Stimulated activated memory B cell treated with anti-CD40 and anti-IgM and Interleukin-4, amounts not matched to agents 10 μg/mL and 1 μg/mL and 100 μg/mL, for 72 hours (primary cell): Measurements from ENCODE around the gene SLC6A18.
"Not testable (repeated sequence)": the region's sequence is repeated elsewhere in the genome, so short reads cannot be mapped to it uniquely, and the experiment has no call there.

Source experiments
- ATAC-seq: fragments of 150-1000 bp; cut with Tn5 transposase; 2 replicates; pipeline ENCODE4 v1.10.0; 2021
- H3K27ac Mint-ChIP-seq: one replicate; pipeline ENCODE4 v1.8.0; 2022; ENCODE audit warnings: mild to moderate bottlenecking, mixed read lengths
- H3K27me3 Mint-ChIP-seq: one replicate; pipeline ENCODE4 v1.8.0; 2022; ENCODE audit warnings: mixed read lengths
- H3K36me3 Mint-ChIP-seq: one replicate; pipeline ENCODE4 v1.8.0; 2022; ENCODE audit warnings: mixed read lengths
- H3K4me1 Mint-ChIP-seq: one replicate; pipeline ENCODE4 v1.8.0; 2022; ENCODE audit warnings: mixed read lengths
- H3K4me3 Mint-ChIP-seq: one replicate; pipeline ENCODE4 v1.8.0; 2022; ENCODE audit warnings: mild to moderate bottlenecking, moderate library complexity, mixed read lengths
- H3K9me3 Mint-ChIP-seq: one replicate; pipeline ENCODE4 v1.8.0; 2022; ENCODE audit warnings: mixed read lengths

Gene SLC6A18

GRCh38 chr5:1282993-1283728, 58.0 kb downstream of the SLC6A18 start:
- H3K4me3 Mint-ChIP-seq, H3K9me3 Mint-ChIP-seq, ATAC-seq, H3K27ac Mint-ChIP-seq, H3K4me1 Mint-ChIP-seq, H3K27me3 Mint-ChIP-seq, H3K36me3 Mint-ChIP-seq: not testable (repeated sequence)

DNA sequence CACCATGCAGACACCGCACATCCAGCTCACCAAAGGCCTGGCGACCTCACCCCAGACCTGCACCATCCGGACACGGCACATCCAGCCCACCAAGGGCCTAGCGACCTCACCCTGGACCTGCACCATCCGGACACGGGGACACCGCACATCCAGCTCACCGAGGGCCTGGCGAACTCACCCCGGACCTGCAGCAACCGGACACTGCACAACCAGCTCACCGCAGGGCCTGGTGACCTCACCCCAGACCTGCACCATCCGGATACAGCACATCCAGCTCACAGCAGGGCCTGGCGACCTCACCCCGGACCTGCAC, 58.5 kb downstream of the SLC6A18 start:
- H3K9me3 Mint-ChIP-seq, H3K4me3 Mint-ChIP-seq, H3K4me1 Mint-ChIP-seq, H3K36me3 Mint-ChIP-seq, H3K27ac Mint-ChIP-seq, ATAC-seq: not testable (repeated sequence)
- peaks cover 10% of the 10 kb centered on the region for H3K27me3 Mint-ChIP-seq

GRCh38 chr5:1284336-1284970, 59.3 kb downstream of the SLC6A18 start:
- not testable (repeated sequence) for H3K4me3 Mint-ChIP-seq, H3K27ac Mint-ChIP-seq, H3K36me3 Mint-ChIP-seq, ATAC-seq, H3K9me3 Mint-ChIP-seq, H3K4me1 Mint-ChIP-seq
- peaks cover 15% of the 10 kb centered on the region for H3K27me3 Mint-ChIP-seq

- Mint-ChIP-seq H3K9me3 (peaks cover 4% of the 10 kb centered on the region), H3K4me3 (no peak overlapping the region), H3K27ac (no peak overlapping the region), H3K27me3 (peaks cover 15% of the 10 kb centered on the region), H3K4me1 (no peaks in the 10 kb centered on the region), H3K36me3 (peaks cover 6% of the 10 kb centered on the region)
- no peak for ATAC-seq
Observed at GRCh38 chr5:1285141-1285540, 60.0 kb downstream of the SLC6A18 start.

GRCh38 chr5:1285883-1286291, 60.7 kb downstream of the SLC6A18 start:
- H3K9me3 Mint-ChIP-seq, result peaks cover 4% of the 10 kb centered on the region
- no peak for ATAC-seq
- H3K36me3 Mint-ChIP-seq, result peaks cover 6% of the 10 kb centered on the region
- H3K4me1 Mint-ChIP-seq, result no peaks in the 10 kb centered on the region
- no peak overlapping the region for H3K4me3 Mint-ChIP-seq
- H3K27ac Mint-ChIP-seq, result no peak overlapping the region
- peaks cover 15% of the 10 kb centered on the region for H3K27me3 Mint-ChIP-seq

- H3K4me3 Mint-ChIP-seq, result no peak overlapping the region
- H3K27ac Mint-ChIP-seq, result no peak overlapping the region
- H3K27me3 Mint-ChIP-seq, result peaks cover 40% of the 10 kb centered on the region
- no peak for ATAC-seq
- peaks cover 10% of the 10 kb centered on the region for H3K4me1 Mint-ChIP-seq
- peaks cover 6% of the 10 kb centered on the region for H3K36me3 Mint-ChIP-seq
- peaks cover 4% of the 10 kb centered on the region for H3K9me3 Mint-ChIP-seq
Observed at GRCh38 chr5:1288439-1289335, 63.5 kb downstream of the SLC6A18 start.

DNA sequence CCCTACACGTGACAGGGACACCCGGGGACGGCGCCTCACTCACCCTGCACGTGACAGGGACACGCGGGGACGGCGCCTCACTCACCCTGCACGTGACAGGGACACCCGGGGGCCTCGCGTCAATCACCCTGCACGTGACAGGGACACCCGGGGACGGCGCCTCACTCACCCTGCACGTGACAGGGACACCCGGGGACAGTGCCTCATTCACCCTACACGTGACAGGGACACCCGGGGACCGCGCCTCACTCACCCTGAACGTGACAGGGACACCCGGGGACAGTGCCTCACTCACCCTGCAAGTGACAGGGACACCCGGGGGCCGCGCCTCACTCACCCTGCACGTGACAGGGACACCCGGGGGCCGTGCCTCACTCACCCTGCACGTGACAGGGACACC, 64.4 kb downstream of the SLC6A18 start:
- peaks cover 12% of the 10 kb centered on the region for H3K4me1 Mint-ChIP-seq
- not testable (repeated sequence) for H3K27ac Mint-ChIP-seq, H3K36me3 Mint-ChIP-seq, ATAC-seq, H3K4me3 Mint-ChIP-seq, H3K9me3 Mint-ChIP-seq
- H3K27me3 Mint-ChIP-seq, result peaks cover 44% of the 10 kb centered on the region

DNA sequence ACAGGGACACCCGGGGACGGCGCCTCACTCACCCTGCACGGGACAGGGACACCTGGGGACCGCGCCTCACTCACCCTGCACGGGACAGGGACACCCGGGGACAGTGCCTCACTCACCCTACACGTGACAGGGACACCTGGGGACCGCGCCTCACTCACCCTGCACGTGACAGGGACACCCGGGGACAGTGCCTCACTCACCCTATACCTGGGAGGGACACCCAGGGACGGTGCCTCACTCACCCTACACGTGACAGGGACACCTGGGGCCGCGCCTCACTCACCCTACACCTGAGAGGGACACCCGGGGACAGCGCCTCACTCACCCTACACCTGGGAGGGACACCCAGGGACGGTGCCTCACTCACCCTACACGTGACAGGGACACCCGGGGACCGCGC, 65.8 kb downstream of the SLC6A18 start:
- H3K27ac Mint-ChIP-seq, ATAC-seq, H3K4me3 Mint-ChIP-seq, H3K36me3 Mint-ChIP-seq, H3K9me3 Mint-ChIP-seq: not testable (repeated sequence)
- Mint-ChIP-seq H3K4me1 (peaks cover 12% of the 10 kb centered on the region), H3K27me3 (peaks cover 49% of the 10 kb centered on the region)

DNA sequence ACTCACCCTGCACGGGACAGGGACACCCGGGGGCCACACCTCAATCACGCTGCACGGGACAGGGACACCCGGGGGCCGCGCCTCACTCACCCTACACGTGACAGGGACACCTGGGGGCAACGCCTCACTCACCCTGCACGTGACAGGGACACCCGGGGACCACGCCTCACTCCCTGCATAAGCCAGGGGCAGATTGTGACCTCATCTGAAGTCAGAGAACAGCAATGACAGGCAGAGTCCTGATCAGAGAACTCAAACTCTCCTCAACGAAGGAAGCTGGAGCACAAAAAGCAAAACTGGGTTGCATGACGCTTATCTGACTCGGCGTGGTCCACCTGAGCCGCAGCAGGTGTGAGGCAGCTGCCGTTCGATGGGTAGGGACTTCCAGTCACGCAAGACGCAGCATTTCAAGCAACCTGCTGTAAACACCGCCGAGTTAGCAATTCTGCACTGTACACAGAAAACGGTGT, 66.5 kb downstream of the SLC6A18 start:
- no peak for ATAC-seq
- Mint-ChIP-seq H3K4me1 (peaks cover 19% of the 10 kb centered on the region), H3K9me3 (peaks cover 4% of the 10 kb centered on the region), H3K27me3 (peaks cover 56% of the 10 kb centered on the region), H3K27ac (no peak overlapping the region), H3K4me3 (no peak overlapping the region), H3K36me3 (peaks cover 6% of the 10 kb centered on the region)

- no peak overlapping the region for H3K27ac Mint-ChIP-seq
- H3K4me1 Mint-ChIP-seq, result peaks cover 24% of the 10 kb centered on the region
- peaks cover 4% of the 10 kb centered on the region for H3K9me3 Mint-ChIP-seq
- peaks cover 6% of the 10 kb centered on the region for H3K36me3 Mint-ChIP-seq
- no peak overlapping the region for H3K4me3 Mint-ChIP-seq
- no peak for ATAC-seq
- peaks cover 58% of the 10 kb centered on the region for H3K27me3 Mint-ChIP-seq
Observed at GRCh38 chr5:1292139-1292538, 67.0 kb downstream of the SLC6A18 start.

GRCh38 chr5:1292846-1293415, 67.8 kb downstream of the SLC6A18 start:
- Mint-ChIP-seq H3K27ac (no peak overlapping the region), H3K36me3 (peaks cover 5% of the 10 kb centered on the region), H3K4me3 (no peak overlapping the region), H3K4me1 (peaks cover 28% of the 10 kb centered on the region), H3K27me3 (peaks cover 56% of the 10 kb centered on the region), H3K9me3 (peaks cover 4% of the 10 kb centered on the region)
- no peak for ATAC-seq

DNA sequence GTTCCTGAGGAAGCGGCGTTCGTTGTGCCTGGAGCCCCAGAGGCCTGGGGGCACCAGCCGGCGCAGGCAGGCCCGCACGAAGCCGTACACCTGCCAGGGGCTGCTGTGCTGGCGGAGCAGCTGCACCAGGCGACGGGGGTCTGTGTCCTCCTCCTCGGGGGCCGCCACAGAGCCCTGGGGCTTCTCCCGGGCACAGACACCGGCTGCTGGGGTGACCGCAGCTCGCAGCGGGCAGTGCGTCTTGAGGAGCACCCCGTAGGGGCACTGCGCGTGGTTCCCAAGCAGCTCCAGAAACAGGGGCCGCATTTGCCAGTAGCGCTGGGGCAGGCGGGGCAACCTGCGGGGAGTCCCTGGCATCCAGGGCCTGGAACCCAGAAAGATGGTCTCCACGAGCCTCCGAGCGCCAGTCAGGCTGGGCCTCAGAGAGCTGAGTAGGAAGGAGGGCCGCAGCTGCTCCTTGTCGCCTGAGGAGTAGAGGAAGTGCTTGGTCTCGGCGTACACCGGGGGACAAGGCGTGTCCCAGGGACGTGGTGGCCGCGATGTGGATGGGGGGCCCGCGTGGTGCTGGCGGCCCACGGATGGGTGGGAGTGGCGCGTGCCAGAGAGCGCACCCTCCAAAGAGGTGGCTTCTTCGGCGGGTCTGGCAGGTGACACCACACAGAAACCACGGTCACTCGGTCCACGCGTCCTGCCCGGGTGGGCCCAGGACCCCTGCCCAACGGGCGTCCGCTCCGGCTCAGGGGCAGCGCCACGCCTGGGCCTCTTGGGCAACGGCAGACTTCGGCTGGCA, 68.4 kb downstream of the SLC6A18 start:
- peak overlapping the region; percentile 46 for H3K4me3 Mint-ChIP-seq
- H3K4me1 Mint-ChIP-seq, result peaks cover 33% of the 10 kb centered on the region
- H3K36me3 Mint-ChIP-seq, result no peaks in the 10 kb centered on the region
- peak; percentile 28 for ATAC-seq
- H3K27me3 Mint-ChIP-seq, result peaks cover 55% of the 10 kb centered on the region
- H3K27ac Mint-ChIP-seq, result no peak overlapping the region
- no peaks in the 10 kb centered on the region for H3K9me3 Mint-ChIP-seq

- H3K36me3 Mint-ChIP-seq, result no peaks in the 10 kb centered on the region
- H3K4me1 Mint-ChIP-seq, result peaks cover 36% of the 10 kb centered on the region
- ATAC-seq, result peak; percentile 35
- H3K4me3 Mint-ChIP-seq, result no peak overlapping the region
- no peak overlapping the region for H3K27ac Mint-ChIP-seq
- peaks cover 56% of the 10 kb centered on the region for H3K27me3 Mint-ChIP-seq
- no peaks in the 10 kb centered on the region for H3K9me3 Mint-ChIP-seq
Observed at GRCh38 chr5:1294206-1294834, 69.1 kb downstream of the SLC6A18 start.
